Measurements from ENCODE around the gene MDFI.

DNA sequence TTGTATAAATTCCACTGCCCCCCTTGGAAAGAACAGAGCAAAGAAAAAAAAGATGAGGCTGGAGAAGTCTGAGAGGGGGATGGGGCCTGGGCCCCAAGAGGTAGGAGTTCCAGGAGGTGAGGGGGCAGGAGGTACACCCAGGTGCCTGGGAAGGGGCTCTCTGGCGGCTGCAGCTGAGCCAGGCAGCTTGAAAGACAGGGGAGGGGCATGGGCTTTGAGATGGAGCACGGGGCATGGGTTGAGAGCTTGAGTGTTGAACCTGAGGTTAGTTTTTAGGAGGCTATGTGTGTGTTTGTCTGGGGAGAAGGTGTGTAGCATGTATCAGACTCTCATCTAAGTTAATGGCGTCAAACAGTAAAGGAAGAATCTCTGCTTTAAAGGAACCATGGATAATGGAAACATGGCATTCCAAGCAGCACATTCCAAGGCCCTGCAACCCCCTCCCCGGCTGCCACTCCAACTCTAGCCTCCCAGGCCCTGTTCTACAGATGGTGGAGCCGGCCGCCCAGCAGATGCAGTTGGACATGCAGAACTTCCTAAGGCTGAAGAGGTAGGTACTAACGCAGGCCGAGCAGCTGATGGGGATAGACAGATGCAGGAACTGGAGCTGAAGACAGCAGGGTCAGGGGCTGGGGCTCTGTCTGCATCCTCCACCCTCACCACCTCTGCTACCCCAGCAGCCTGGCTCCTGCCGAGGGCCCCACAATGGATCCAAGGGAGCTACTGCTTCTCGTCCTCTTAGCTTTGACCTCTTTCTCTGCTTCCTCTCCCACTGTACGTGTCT, 42.1 kb downstream of the MDFI start:
- TF ChIP-seq TAF1 (IDR thresholded peaks at IDR 0.05; ENCODE audit: borderline replicate concordance, insufficient read depth, low read length) (no peak), POLR2AphosphoS5 (IDR thresholded peaks at IDR 0.05; ENCODE audit: low read depth, low read length) (no peak)
